Upper lobe of left lung (tissue), 4 donors: ENCODE data around the gene JMJD8.

Source experiments
- CTCF ChIP-seq, 6 experiments: fragments of 450-650 bp in 4 of 6; fragments of 200-600 bp in 2 of 6; sonication (generic) in 2 of 6; IDR thresholded peaks; one replicate each; pipeline ENCODE4 v1.5.1; 2016 to 2019; ENCODE audit warnings: antibody characterized with exemption in 6 of 6
- POLR2A ChIP-seq, 4 donors: fragments of 450-650 bp; IDR thresholded peaks; one replicate each; pipeline ENCODE4 v1.5.1; 2016 to 2017; ENCODE audit warnings: antibody characterized with exemption in 4 of 4, mild to moderate bottlenecking in 2 of 4

DNA sequence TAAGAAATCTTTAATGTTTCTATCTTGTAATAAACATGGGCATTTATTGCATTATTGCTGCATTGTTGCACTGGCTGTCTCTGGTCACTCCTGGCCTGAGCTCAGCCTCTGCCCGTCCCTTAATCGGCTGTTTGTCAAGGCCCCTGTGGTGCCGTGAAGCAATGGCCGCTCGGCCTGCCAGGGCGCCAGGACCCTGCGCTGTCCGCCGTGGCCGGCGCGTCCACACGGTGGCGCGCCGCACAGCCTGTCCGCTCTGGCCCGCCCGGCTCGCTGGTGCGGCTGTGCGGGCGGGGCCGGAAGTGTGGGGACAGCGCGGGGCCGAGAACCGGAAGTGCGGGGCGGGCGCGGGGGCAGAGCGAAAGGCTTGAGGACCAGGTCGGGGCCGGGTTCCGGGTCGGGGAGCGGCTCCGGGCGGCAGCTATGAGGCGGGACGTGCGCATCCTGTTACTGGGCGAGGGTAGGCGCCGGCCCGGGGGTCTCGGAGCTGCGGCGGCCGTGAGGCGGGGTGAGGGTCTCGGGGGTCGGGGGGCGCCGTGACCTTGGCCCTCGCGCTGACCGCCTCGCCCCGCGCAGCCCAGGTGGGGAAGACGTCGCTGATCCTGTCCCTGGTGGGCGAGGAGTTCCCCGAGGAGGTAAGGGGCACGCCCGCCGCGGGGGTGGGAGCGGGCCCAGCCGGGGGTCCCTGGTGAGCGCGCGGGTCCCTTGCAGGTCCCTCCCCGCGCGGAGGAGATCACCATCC lies 16.2 kb downstream of the JMJD8 start, which contains the start of gene RHOT2:
- peak; percentile 86 to 98 (median 97) for TF ChIP-seq CTCF (IDR thresholded peaks at IDR 0.05)
- TF ChIP-seq POLR2A (IDR thresholded peaks at IDR 0.05) = peak in 1 of 4 donors; percentile 85
